ENCODE data around the gene KATNAL2. TPM values are rescaled to one million over a fixed set of nuclear protein-coding genes. Genes with fewer than 3 reads are reported as not detected.

KATNAL2 gene
- total RNA-seq, 1 donor from 2014 or later = 39.9 TPM

- Mint-ChIP-seq H3K4me3 (no peak overlapping the region), H3K27me3 (ENCODE audit: insufficient read depth, low read depth) (no peaks in the 10 kb centered on the region), H3K27ac (no peak overlapping the region), H3K9me3 (no peaks in the 10 kb centered on the region), H3K36me3 (peaks cover 24% of the 10 kb centered on the region), H3K4me1 (peaks cover 2% of the 10 kb centered on the region)
- TF ChIP-seq EZH2phosphoT487 (IDR thresholded peaks at IDR 0.05) = no peak
- peak overlapping the region; percentile 71 for H3K4me2 ChIP-seq
- no peaks in the 10 kb centered on the region for H3K79me2 ChIP-seq (ENCODE audit: low read depth)
- DNase-seq (ENCODE audit: low spot score) = no peak
- H3K4me3 ChIP-seq = no peak overlapping the region
- H3K9ac ChIP-seq = no peak overlapping the region
- H3K36me3 ChIP-seq = peaks cover 10% of the 10 kb centered on the region
- peaks cover 65% of the 10 kb centered on the region for H3K4me1 ChIP-seq
- peak overlapping the region; percentile 68 for H3K27ac ChIP-seq
- H3K27me3 ChIP-seq = no peaks in the 10 kb centered on the region
- H3K9me3 ChIP-seq (ENCODE audit: low read depth) = no peaks in the 10 kb centered on the region
- H4K20me1 ChIP-seq (ENCODE audit: low read depth) = peaks cover 25% of the 10 kb centered on the region
- peaks cover 54% of the 10 kb centered on the region for H3F3A ChIP-seq (ENCODE audit: low read depth)
- no peak overlapping the region for H2AFZ ChIP-seq (replicated peaks)
Measured at GRCh38 chr18:47115205-47115604, 197.8 kb downstream of the KATNAL2 start.

DNA sequence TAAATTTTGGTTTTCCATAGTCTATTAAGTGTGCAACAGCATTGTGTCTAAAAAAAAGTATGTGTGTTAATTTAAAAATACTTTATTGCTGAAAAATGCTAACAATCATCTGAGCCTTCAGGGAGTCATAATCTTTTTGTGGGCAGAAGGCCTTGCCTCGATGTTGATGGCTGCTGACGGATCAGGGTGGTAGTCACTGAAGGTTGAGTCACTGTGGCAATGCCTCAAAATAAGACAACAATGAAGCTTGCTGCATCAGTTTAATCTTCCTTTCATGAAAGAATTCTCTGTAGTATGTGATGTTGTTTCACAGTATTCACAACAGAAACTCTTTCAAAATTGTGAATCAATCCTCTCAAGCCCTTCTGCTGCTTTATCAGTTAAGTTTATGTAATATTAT is 201.6 kb downstream of the KATNAL2 start:
- Histone ChIP-seq H3K4me1 (peaks cover 29% of the 10 kb centered on the region), H3K79me2 (ENCODE audit: low read depth) (no peaks in the 10 kb centered on the region), H2AFZ (replicated peaks) (no peak overlapping the region), H3K27ac (no peak overlapping the region), H3K9ac (no peak overlapping the region), H4K20me1 (ENCODE audit: low read depth) (peaks cover 13% of the 10 kb centered on the region), H3K36me3 (peaks cover 3% of the 10 kb centered on the region), H3K27me3 (no peaks in the 10 kb centered on the region), H3K9me3 (ENCODE audit: low read depth) (no peaks in the 10 kb centered on the region), H3K4me2 (no peak overlapping the region), H3F3A (ENCODE audit: low read depth) (peaks cover 34% of the 10 kb centered on the region), H3K4me3 (no peak overlapping the region)
- Mint-ChIP-seq H3K27me3 (ENCODE audit: insufficient read depth, low read depth) (no peaks in the 10 kb centered on the region), H3K27ac (no peak overlapping the region), H3K4me3 (no peak overlapping the region), H3K36me3 (peaks cover 24% of the 10 kb centered on the region), H3K9me3 (no peaks in the 10 kb centered on the region), H3K4me1 (peaks cover 4% of the 10 kb centered on the region)
- TF ChIP-seq, protein P1, sequence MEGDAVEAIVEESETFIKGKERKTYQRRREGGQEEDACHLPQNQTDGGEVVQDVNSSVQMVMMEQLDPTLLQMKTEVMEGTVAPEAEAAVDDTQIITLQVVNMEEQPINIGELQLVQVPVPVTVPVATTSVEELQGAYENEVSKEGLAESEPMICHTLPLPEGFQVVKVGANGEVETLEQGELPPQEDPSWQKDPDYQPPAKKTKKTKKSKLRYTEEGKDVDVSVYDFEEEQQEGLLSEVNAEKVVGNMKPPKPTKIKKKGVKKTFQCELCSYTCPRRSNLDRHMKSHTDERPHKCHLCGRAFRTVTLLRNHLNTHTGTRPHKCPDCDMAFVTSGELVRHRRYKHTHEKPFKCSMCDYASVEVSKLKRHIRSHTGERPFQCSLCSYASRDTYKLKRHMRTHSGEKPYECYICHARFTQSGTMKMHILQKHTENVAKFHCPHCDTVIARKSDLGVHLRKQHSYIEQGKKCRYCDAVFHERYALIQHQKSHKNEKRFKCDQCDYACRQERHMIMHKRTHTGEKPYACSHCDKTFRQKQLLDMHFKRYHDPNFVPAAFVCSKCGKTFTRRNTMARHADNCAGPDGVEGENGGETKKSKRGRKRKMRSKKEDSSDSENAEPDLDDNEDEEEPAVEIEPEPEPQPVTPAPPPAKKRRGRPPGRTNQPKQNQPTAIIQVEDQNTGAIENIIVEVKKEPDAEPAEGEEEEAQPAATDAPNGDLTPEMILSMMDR (IDR thresholded peaks at IDR 0.05) = no peak
- no peak for TF ChIP-seq EZH2phosphoT487 (IDR thresholded peaks at IDR 0.05)
- TF ChIP-seq EZH2 (IDR thresholded peaks at IDR 0.05) = no peak
- no peak for DNase-seq (ENCODE audit: low spot score)

- Mint-ChIP-seq H3K4me3 (no peak overlapping the region), H3K9me3 (no peaks in the 10 kb centered on the region), H3K27me3 (ENCODE audit: insufficient read depth, low read depth) (no peaks in the 10 kb centered on the region), H3K27ac (no peak overlapping the region), H3K36me3 (peaks cover 23% of the 10 kb centered on the region), H3K4me1 (peaks cover 3% of the 10 kb centered on the region)
- H4K20me1 ChIP-seq (ENCODE audit: low read depth) = peaks cover under 1% of the 10 kb centered on the region
- H3K79me2 ChIP-seq (ENCODE audit: low read depth) = no peaks in the 10 kb centered on the region
- no peak overlapping the region for H3K4me3 ChIP-seq
- H3K9ac ChIP-seq = no peak overlapping the region
- H3K4me1 ChIP-seq = peaks cover 15% of the 10 kb centered on the region
- no peak overlapping the region for H3K4me2 ChIP-seq
- no peak overlapping the region for H2AFZ ChIP-seq (replicated peaks)
- no peak overlapping the region for H3K27ac ChIP-seq
- peaks cover 3% of the 10 kb centered on the region for H3K36me3 ChIP-seq
- H3F3A ChIP-seq (ENCODE audit: low read depth) = peaks cover 20% of the 10 kb centered on the region
- no peak for DNase-seq (ENCODE audit: low spot score)
- H3K27me3 ChIP-seq = no peaks in the 10 kb centered on the region
- no peaks in the 10 kb centered on the region for H3K9me3 ChIP-seq (ENCODE audit: low read depth)
- TF ChIP-seq EZH2 (IDR thresholded peaks at IDR 0.05) (no peak), EZH2phosphoT487 (IDR thresholded peaks at IDR 0.05) (no peak)
- TF ChIP-seq, protein P1 (IDR thresholded peaks at IDR 0.05) = no peak
Measured at GRCh38 chr18:47120428-47120827, 203.0 kb downstream of the KATNAL2 start.

GRCh38 chr18:47121146-47121545 is 203.7 kb downstream of the KATNAL2 start:
- H3K4me3 Mint-ChIP-seq = no peak overlapping the region
- Histone ChIP-seq H4K20me1 (ENCODE audit: low read depth) (no peaks in the 10 kb centered on the region), H3K9ac (no peak overlapping the region), H3K4me1 (peaks cover 8% of the 10 kb centered on the region), H3F3A (ENCODE audit: low read depth) (peaks cover 12% of the 10 kb centered on the region), H2AFZ (replicated peaks) (no peak overlapping the region), H3K9me3 (ENCODE audit: low read depth) (no peaks in the 10 kb centered on the region), H3K79me2 (ENCODE audit: low read depth) (no peaks in the 10 kb centered on the region), H3K27ac (no peak overlapping the region), H3K4me2 (no peak overlapping the region), H3K36me3 (peaks cover 3% of the 10 kb centered on the region), H3K4me3 (no peak overlapping the region), H3K27me3 (no peaks in the 10 kb centered on the region)
- DNase-seq (ENCODE audit: low spot score) = no peak
- peaks cover 3% of the 10 kb centered on the region for H3K4me1 Mint-ChIP-seq
- H3K27me3 Mint-ChIP-seq (ENCODE audit: insufficient read depth, low read depth) = no peaks in the 10 kb centered on the region
- no peaks in the 10 kb centered on the region for H3K9me3 Mint-ChIP-seq
- peaks cover 25% of the 10 kb centered on the region for H3K36me3 Mint-ChIP-seq
- TF ChIP-seq EZH2phosphoT487 (IDR thresholded peaks at IDR 0.05) (no peak), EZH2 (IDR thresholded peaks at IDR 0.05) (no peak)
- TF ChIP-seq, protein P1 (IDR thresholded peaks at IDR 0.05) = no peak
- H3K27ac Mint-ChIP-seq = no peak overlapping the region

Data from neural progenitor cell (in vitro differentiated cells).